SW 1271 (cell line): ENCODE measurements around the gene SASS6.

Experiments used
- DNase-seq, 2 experiments: peaks; one replicate each; lab custom pipeline; 2025; lab: John Stamatoyannopoulos, UW

The SASS6 gene, protein sequence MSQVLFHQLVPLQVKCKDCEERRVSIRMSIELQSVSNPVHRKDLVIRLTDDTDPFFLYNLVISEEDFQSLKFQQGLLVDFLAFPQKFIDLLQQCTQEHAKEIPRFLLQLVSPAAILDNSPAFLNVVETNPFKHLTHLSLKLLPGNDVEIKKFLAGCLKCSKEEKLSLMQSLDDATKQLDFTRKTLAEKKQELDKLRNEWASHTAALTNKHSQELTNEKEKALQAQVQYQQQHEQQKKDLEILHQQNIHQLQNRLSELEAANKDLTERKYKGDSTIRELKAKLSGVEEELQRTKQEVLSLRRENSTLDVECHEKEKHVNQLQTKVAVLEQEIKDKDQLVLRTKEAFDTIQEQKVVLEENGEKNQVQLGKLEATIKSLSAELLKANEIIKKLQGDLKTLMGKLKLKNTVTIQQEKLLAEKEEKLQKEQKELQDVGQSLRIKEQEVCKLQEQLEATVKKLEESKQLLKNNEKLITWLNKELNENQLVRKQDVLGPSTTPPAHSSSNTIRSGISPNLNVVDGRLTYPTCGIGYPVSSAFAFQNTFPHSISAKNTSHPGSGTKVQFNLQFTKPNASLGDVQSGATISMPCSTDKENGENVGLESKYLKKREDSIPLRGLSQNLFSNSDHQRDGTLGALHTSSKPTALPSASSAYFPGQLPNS

DNA sequence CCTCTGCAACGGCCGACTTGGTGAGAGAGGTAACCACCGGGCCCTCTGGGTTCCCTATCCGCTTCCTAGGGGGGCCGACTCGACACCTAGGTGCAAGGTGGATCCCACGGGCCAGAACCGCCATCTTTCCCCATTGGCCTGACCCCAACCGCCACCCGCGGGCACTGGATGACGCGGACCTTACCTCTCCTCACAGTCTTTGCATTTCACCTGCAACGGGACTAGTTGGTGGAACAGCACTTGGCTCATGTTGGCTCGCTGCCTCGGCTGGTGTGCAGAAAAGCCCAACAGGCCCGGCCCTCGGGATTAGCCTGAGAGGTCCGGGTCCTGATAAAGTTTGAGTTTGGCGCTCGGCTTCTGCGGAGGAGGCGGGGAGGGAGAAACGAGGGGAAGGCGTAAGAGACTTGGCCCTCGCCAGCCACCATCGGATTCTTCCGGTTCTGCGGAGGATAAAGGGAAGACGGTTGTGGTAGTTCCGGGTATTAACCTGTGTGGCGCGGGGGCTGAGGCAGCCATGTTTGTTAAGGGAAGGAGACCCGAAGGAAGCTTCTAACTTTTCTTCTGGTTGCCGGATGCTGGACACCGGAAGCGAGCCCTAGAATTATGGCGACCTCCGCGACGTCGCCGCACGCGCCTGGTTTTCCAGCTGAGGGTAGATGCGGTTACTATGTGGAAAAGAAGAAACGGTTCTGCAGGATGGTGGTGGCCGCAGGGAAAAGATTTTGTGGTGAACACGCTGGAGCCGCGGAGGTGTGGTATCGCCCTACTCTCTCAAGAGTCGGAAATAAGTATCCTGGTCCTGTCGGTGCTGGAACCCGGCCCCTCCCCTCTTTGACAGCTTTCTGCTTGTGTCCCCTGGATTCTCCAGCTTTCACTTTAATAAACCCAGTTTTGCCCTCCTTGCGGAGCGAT is at the start of gene SASS6, which contains the start of gene TRMT13:
Gene SASS6, minus strand, starts transcription at position 365 of the 912 bp plus-strand sequence. Its CDS starts 116 bp downstream, at position 249.
Gene TRMT13, plus strand, starts transcription at position 598 of the 912 bp plus-strand sequence. Its CDS starts 6 bp downstream, at position 604.
- DNase-seq, result peak; percentile 78 to 96

DNA sequence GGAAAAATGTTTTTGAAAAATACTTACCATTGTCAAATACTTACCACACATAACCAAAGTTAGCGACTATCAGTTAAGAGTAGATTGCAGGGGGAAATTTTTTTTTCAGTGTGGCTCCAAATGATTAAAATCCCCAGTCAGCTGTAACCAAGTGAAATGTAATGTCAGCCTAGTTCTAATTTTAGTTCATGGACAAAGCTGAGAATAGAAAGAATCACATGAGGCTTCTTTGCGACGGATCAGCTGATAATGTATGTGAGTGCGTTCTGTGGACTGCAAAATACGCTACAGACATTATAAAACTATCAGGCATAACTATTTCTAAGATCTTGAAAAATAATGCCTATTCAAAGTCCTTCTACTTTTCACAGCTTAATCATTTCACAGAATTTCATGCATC is 45.4 kb upstream of the SASS6 start, which contains the start of gene LRRC39:
Gene LRRC39, minus strand, starts transcription at position 166 of the 400 bp plus-strand sequence. CDS start 9,740 bp downstream, outside the sequence.
- DNase-seq, result no peak

DNA sequence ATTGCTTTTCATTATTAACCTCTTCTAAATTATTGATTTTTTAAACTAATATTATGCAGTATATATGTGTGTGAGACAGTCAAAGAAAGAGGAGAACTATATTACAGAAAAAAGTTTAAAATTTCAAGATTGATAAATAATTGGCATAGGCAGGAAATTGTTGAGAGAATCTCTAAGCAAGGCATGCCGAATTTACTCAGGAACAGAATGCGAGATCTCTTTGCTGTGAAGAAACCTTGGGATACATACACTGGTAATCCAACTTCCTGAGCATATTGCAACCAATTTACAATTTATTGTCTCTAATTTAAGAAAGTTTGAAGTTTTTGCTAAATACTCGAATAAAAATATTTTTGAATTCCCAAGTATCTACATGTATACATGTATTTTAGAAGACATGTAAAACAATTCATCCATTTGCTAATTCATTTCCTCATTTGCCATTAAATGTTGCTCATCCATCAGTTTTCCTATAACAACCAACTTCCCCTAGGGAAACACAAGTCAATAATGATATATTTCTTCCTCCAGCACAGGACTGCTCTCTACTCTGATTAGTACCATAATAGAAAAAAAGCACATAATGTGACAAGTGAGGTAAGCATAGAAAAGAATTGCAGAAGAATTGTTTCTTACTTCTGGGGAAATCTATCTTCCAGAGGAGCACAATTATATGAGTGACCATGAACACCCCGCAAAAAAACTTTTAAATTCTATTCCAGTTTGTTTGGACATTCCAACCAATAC is 44.7 kb upstream of the SASS6 start:
- DNase-seq, result no peak

DNA sequence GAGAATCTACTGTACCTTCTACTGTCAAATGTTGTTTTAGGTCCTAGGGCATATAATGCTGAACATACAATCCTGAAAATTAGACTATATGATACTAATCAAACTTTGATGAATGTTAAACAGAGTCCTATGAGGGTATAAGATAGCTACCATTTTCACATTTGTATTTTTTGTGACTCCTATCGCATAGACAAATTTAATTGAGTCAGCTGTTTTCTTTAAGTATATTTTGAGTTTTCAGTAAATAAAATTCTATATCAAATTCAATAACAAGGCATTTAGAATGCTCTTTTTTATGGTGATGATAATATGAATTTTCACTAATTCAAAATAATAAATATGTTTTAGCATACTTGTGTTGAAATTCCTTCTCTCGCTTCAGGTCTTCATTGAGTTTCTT is 35.3 kb upstream of the SASS6 start:
- no peak for DNase-seq

DNA sequence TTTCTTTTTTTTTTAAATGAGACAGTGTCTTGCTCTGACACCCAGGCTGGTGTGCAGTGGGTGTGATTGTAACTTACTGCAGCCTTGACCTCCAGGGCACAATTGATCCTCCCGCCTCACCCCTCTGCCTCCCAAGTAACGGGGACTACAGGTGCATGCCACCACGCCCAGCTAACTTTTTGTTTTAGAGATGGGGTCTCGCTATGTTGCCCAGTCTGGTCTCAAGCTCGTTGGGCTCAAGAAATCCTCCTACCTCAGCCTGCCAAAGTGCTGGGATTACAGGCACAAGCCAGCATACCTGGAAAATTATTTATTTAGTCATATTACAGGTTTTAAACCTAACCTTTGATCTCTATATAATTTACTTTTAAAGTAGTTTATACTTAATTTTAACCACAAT is 32.0 kb upstream of the SASS6 start:
- DNase-seq, result no peak

DNA sequence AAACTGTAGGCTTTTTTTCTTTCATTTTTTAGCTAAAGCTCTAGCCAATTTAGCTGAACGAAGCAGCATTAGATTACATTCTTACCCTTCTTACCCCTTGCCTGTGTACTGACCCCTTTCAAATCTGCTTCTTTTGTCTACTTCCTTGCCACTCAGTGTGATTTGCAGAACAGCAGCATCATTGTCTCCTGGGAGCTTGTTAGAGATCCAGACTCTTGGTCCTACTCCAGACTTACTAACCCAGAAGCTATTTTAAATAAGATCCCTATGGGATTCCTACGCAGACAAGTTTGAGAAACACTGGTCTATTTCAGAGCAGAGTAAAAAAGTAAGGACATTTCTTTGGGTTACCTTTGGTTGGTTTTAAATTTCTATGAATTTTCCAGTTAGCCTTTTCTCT is 31.5 kb upstream of the SASS6 start:
- DNase-seq, result no peak

DNA sequence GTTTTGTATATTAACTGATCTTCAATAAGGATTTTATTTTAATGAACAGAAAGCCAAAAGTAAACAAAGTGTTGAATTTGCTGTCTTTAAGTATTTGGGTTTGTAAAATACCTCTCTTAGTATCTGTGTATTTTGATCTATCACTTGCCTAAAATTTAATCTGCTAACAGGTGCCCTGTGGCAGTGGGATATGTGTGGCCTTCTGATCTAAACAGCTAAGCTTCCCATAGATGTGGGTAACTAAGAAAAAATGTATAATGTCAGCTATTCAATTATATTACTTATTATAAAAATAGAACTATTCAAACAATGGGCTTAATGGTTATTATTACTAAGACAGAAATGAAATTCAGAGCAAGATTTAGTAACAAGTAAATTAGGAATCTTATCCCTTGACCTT is 30.2 kb upstream of the SASS6 start:
- no peak for DNase-seq

DNA sequence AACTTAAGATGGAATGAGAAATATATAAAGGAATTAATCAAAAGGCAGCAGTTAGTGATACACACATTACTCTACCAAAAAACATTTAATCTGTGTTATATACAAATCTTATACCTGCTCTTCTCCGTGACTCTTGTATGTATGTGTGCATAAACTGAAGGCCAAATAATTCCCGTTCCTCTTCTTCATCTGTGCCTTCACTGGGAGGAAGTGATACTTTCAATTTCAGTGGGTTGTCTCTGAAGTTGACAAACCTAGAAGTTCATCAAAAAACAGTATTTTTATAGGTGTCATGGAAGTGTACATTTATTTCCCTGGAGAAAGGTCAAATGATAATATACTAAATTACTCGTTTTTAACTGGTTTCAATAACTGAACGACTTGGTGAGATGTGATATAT is 19.5 kb upstream of the SASS6 start:
- DNase-seq, result no peak

DNA sequence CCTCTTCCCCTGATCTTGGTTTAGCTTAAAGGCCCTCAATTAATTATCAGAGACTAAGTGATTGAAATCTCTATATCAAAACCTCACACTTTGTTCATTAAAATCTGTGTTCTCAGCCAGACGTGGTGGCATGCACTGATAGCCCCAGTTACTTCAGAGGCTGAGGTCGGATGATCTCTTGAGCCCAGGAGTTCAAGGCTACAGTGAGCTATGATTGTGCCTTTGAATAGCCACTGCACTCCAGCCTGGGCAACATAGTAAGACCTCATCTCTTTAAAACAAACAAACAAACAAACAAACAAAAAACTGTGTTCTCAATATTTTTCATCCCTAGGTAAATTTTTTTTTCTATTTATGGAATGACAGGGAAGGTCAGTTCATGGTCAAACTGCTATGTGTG is 18.9 kb upstream of the SASS6 start:
- DNase-seq, result no peak

DNA sequence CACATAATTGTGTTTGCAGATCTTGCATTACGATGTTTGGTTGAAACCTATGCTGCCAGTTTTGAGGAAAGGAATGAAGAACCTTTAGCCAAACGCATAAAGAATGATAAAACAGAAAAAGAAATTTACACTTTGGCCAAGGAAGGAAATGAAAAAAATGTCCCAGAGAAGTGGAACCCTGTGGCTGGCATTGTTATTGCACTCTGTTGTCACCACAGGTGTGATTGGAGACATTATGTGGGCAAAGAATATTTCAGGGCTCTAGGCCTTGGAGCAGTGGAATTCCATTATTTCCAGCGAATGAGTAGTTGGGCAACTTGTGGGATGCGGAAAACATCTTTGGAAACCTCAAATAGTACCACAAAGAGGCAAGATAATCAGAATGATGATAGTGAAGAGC is 15.1 kb upstream of the SASS6 start:
- no peak for DNase-seq

DNA sequence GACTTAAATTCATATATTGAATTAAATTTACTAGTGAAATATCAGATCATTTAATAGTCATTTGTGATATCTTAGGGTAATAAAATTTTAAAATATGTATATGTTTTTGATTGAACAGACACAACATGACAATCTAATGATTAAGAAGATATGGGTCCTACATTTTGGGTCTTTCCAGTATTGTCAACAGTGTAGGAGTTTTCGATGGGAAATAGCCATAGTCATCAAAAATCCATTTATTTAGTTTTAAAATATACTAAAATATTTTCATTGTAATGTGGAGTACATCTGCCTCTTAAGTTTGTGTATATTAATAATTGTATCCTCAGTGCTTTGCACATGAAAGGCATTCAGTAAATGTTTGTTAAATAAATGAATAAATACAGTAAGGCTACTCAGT is 14.2 kb upstream of the SASS6 start:
- no peak for DNase-seq

DNA sequence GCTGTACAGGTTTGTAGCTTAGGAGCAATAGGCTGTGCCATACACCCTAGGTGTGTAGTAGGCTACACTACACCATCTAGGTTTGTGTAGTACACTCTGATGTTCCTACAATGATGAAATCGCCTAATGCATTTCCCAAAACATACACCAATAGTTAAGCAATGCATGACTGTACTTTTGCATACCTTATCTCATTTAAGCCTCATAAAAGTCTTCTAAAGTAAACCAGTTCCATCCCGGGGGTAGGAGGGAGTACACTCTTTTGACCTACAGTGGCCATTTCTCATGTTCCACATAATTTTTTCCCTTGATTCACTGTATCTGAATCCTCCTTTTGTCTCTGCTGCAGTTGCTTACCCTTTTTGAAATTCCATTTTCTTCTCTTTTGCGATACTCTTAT is 12.4 kb upstream of the SASS6 start:
- DNase-seq, result no peak

DNA sequence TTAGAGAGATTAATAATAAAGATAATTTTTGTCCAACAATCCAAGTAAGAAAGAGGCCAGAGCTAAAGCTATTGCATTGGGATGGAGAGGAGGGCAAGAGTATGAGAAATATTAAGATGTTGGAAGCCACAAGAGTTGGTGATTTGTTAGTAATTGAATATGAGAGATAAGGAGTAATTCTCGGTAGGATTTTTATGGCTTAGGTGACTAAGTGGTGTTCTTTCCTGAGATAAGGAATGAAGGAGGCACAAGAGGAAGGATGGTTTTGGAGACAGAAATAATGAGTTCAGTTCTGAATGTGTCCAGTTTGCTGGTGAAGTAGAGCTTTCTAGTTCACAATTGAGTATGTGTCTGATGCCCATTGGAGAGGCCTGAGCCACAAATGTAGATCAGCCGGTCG is 9.6 kb upstream of the SASS6 start:
- no peak for DNase-seq

DNA sequence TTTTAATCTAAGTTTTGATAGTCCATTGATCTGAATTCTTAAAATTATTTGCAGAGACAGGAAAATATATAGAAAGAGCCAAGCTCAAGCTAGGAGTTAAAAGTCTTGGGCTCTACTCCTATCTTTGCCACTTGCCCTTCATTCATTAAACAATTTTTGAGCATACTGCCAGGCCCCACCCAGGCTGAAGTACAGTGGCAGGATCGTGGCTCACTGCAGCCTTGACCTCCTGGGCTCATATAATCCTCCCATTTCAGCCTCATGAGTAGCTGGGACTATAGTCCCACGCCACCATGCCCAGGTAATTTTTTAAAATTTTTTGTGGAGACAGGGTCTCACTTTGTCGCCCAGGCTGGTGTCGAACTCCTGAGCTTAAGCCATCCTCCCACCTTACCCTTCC is 8.5 kb upstream of the SASS6 start:
- no peak for DNase-seq

DNA sequence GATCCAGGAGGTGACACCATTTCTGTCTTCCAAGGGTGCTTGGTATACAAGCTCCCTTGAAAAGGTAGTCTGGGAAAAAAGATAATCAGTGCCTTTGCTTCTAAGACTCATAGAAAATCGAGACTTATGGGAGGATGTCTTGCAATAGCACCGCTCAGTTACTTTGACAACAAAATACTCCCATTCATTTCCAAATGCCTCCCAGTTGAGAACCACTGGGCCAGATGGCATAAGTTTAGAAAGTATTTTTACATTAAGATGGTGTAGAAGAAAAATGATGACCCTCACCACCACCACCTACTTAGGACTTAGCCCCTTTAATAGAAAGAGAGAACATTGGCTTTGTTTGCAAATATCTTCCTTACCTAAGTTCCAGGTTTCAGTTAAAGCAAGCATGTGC is 4.9 kb upstream of the SASS6 start:
- DNase-seq, result no peak

DNA sequence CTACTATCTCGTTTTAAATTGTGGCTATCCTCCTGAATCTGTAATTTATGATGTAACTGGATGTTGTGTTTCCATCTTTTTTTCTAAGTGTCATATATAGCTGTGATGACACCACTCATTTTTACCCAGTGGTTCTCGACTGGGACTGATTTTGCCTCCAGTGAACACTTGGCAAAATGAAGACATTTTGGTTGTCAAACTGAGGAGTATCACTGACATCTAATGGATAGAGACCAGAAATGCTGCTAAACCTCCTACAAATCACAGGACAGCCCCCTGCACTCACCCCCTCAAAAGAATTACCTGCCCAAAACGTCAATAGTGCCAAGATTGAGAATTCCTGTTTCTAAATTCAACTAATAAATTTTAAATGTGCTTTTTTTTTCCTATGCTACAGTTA is 2.1 kb upstream of the SASS6 start:
- no peak for DNase-seq

DNA sequence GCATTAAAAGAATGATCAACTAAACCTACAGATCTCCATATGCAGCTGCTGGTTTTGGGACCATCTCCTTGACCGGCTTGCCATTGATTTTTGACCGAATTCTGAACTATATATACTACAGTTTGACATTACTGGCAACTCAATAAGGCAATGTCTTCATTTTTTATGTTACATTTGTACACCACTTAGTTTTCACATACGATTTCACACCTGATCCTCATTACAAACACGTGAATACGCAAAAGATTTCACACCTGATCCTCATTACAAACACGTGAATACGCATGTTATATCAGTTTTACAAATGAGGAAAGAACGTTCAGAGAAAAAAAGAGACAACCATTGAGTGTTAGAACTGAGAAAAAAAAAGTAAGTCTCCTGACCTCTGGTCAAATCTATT is 1.1 kb downstream of the SASS6 start:
- no peak for DNase-seq

DNA sequence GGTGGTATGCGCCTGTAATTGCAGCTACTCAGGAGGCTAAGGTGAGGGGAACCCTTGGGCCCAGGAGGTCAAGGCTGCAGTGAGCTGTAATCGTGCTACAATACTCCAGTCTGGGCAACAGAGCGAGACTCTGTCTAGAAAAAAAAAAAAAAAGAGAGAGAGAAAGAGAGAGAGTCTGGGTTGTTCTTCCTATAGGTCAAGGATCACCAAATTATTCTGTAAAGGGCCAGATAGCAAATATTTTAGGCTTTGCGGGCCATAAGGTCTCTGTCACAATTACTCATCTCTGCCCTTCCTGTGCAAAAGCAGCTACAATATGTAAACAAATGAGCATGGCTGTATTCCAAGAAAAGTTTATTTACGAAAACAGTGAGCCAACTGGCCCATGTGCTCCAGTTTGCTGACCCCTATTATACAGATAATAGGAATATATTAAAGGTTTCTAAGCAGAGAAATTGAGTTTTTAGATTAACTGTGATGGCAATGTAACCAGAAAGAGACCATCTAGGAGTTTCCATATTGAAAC is 2.1 kb downstream of the SASS6 start:
- no peak for DNase-seq

DNA sequence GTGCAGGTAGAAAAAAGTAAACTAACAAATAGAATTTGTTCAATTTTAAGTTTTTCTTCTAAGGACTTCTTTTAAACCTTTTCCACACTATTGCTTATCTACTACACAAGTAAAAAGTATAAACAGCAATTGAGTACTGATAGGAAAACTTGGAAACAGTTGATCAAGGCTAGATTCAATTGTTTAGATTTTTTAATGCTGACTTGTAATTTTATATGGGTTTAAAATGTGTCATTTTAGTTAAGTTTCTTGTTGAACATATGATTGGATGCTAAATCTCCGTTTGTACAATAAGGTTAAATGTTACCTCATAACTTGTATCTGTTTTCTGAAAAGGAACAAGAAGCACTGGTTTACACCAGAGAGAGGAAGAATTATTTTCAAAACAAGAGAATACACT is 5.5 kb downstream of the SASS6 start:
- DNase-seq, result peak in 1 of 2 experiments; percentile 6

DNA sequence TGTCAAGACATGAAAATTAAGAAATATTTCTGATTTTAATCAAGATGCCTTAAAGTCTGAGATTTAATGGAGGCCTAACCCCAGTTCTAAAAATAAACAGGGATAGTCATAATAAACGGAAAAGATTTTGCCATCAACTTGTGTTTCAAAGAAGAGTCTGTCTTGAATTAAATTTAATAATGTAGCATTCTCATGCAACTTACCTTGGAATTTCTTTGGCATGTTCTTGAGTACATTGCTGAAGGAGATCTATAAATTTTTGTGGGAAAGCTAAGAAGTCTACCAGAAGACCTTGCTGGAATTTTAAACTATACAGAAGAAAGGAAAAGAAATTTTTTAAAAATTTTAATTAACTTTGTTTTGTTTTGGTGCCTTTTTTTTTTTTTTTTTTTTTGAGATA is 10.6 kb downstream of the SASS6 start:
- no peak for DNase-seq

DNA sequence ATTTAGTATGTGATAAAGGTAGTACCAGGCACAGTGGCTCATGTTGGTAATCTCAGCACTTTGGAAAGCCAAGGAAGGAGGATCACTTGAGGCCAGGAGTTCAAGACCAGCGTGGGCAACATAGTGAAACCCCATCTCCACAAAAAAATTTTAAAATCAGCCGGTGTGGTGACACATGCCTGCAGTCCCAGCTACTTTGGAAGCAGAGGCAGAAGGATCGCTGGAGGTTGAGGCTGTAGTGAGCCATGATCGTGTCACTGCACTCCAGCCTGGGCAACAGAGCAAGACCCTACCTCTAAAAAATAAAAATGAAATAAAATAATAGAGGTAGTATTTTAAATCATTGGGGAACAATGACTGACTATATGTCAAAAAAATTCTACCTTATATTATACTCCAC is 17.2 kb downstream of the SASS6 start:
- DNase-seq, result no peak
